Activated CD8-positive, alpha-beta T cell treated with anti-CD3 and anti-CD28 coated beads, Interleukin-2, amount 10 ng/mL, durations not matched to agents 7 days and 5 days (primary cell): ENCODE measurements around the gene SRBD1. TPM values are rescaled to one million over a fixed set of nuclear protein-coding genes. Genes with fewer than 3 reads are reported as not detected.
A peak's percentile ranks its signal among the peaks of the same experiment; 100 is the strongest.

ENCODE experiments used
- ATAC-seq: fragments of 150-1000 bp; cut with Tn5 transposase; one replicate; pipeline ENCODE4 v1.10.0; 2021; ENCODE audit warnings: moderate library complexity
- CTCF ChIA-PET: fragments of 350-600 bp; sonication (Branson Sonifier 250); formaldehyde crosslinking; loops from one replicate; lab custom pipeline; 2021; ENCODE audit warnings: antibody characterized with exemption; lab: Charles Lee
- POLR2A ChIA-PET: fragments of 350-600 bp; sonication (Branson Sonifier 250); formaldehyde crosslinking; loops from one replicate; lab custom pipeline; 2021; ENCODE audit warnings: antibody characterized with exemption; lab: Charles Lee
- DNase-seq: peaks from one replicate; pipeline ENCODE4 v3.0.0-alpha.2; 2020
- H3K27ac Mint-ChIP-seq: one replicate; pipeline ENCODE4 v1.8.0; 2021; ENCODE audit warnings: mild to moderate bottlenecking, mixed read lengths
- H3K27me3 Mint-ChIP-seq: one replicate; pipeline ENCODE4 v1.8.0; 2021; ENCODE audit warnings: low read depth, mixed read lengths
- H3K36me3 Mint-ChIP-seq: one replicate; pipeline ENCODE4 v1.8.0; 2021; ENCODE audit warnings: low read depth, mixed read lengths
- H3K4me1 Mint-ChIP-seq: one replicate; pipeline ENCODE4 v1.8.0; 2021; ENCODE audit warnings: low read depth, mixed read lengths
- H3K4me3 Mint-ChIP-seq: one replicate; pipeline ENCODE4 v1.8.0; 2021; ENCODE audit warnings: mild to moderate bottlenecking, mixed read lengths
- H3K9me3 Mint-ChIP-seq: one replicate; pipeline ENCODE4 v1.8.0; 2022; ENCODE audit warnings: mixed read lengths; ENCODE audit not compliant: insufficient read depth
- total RNA-seq, 2 experiments: library from RNA; stranded (reverse); gene quantifications; one replicate each; pipeline ENCODE4 v1.2.3, GENCODE V29; 2021

Gene SRBD1
- total RNA-seq, 2 experiments from 2014 or later: 19.2 to 22.7 TPM

- CTCF ChIA-PET: interaction anchor here (1.3 to 2.5 kb wide), 5 partner anchors 9 to 193 kb away, joined by 3 to 12 read pairs (median 8); partner anchors contain the start of gene SRBD1
- Mint-ChIP-seq H3K27ac (no peak overlapping the region), H3K4me1 (peaks cover 19% of the 10 kb centered on the region), H3K9me3 (no peaks in the 10 kb centered on the region), H3K27me3 (no peaks in the 10 kb centered on the region), H3K36me3 (peaks cover 18% of the 10 kb centered on the region), H3K4me3 (no peak overlapping the region)
- DNase-seq (no peak), ATAC-seq (no peak)
- POLR2A ChIA-PET: no interaction called here
These were observed 24.5 kb downstream of the SRBD1 start for GRCh38 chr2:45586600-45586999.

- ChIA-PET CTCF (interaction anchor here (0.8 to 2.9 kb wide), 18 partner anchors 9 to 603 kb away, joined by 3 to 17 read pairs (median 4); partner anchors contain the start of gene SRBD1), POLR2A (interaction anchor here (0.8 kb wide), 1 partner anchor 9 kb away, joined by 3 read pairs; no protein-coding TSS in a partner anchor)
- Mint-ChIP-seq H3K9me3 (no peaks in the 10 kb centered on the region), H3K27me3 (no peaks in the 10 kb centered on the region), H3K36me3 (peaks cover 11% of the 10 kb centered on the region), H3K27ac (no peak overlapping the region), H3K4me1 (peaks cover 19% of the 10 kb centered on the region), H3K4me3 (no peak overlapping the region)
- peak; percentile 62 for ATAC-seq
- peak; percentile 47 for DNase-seq
These were observed 25.7 kb downstream of the SRBD1 start for GRCh38 chr2:45585267-45585861.

- Mint-ChIP-seq H3K27me3 (no peaks in the 10 kb centered on the region), H3K36me3 (peaks cover 3% of the 10 kb centered on the region), H3K4me1 (peaks cover 17% of the 10 kb centered on the region), H3K9me3 (no peaks in the 10 kb centered on the region), H3K4me3 (no peak overlapping the region), H3K27ac (no peak overlapping the region)
- ATAC-seq (no peak), DNase-seq (no peak)
- ChIA-PET POLR2A (interaction anchor here (0.7 kb wide), 1 partner anchor 474 kb away, joined by 3 read pairs; no protein-coding TSS in a partner anchor), CTCF (interaction anchor here (0.6 to 2.9 kb wide), 9 partner anchors 14 to 629 kb away, joined by 3 to 17 read pairs (median 5); no protein-coding TSS in a partner anchor)
These were observed 27.1 kb downstream of the SRBD1 start for GRCh38 chr2:45583977-45584376.

GRCh38 chr2:45582522-45582921, 28.5 kb downstream of the SRBD1 start:
- Mint-ChIP-seq H3K4me1 (peaks cover 5% of the 10 kb centered on the region), H3K9me3 (no peaks in the 10 kb centered on the region), H3K36me3 (peaks cover 3% of the 10 kb centered on the region), H3K4me3 (no peak overlapping the region), H3K27ac (no peak overlapping the region), H3K27me3 (no peaks in the 10 kb centered on the region)
- ChIA-PET CTCF (interaction anchor here (1.0 to 1.5 kb wide), 2 partner anchors 60 to 601 kb away, joined by 3 to 4 read pairs; no protein-coding TSS in a partner anchor), POLR2A (no interaction called here)
- DNase-seq (no peak), ATAC-seq (no peak)

- H3K4me1 Mint-ChIP-seq: peaks cover 4% of the 10 kb centered on the region
- ATAC-seq (peak; percentile 84), DNase-seq (peak; percentile 32)
- H3K9me3 Mint-ChIP-seq: no peaks in the 10 kb centered on the region
- ChIA-PET POLR2A (no interaction called here), CTCF (interaction anchor here (0.6 to 3.1 kb wide), 12 partner anchors 11 to 622 kb away, joined by 3 to 14 read pairs (median 4); no protein-coding TSS in a partner anchor)
- no peak overlapping the region for H3K4me3 Mint-ChIP-seq
- no peaks in the 10 kb centered on the region for H3K27me3 Mint-ChIP-seq
- no peak overlapping the region for H3K27ac Mint-ChIP-seq
- H3K36me3 Mint-ChIP-seq: peaks cover 10% of the 10 kb centered on the region
These were observed 32.8 kb downstream of the SRBD1 start for GRCh38 chr2:45578056-45578843.

- no peaks in the 10 kb centered on the region for H3K27me3 Mint-ChIP-seq
- CTCF ChIA-PET: interaction anchor here (0.6 to 3.1 kb wide), 8 partner anchors 8 to 596 kb away, joined by 3 to 14 read pairs (median 6); no protein-coding TSS in a partner anchor
- no peak overlapping the region for H3K27ac Mint-ChIP-seq
- ATAC-seq (no peak), DNase-seq (no peak)
- peaks cover 4% of the 10 kb centered on the region for H3K4me1 Mint-ChIP-seq
- POLR2A ChIA-PET: no interaction called here
- no peak overlapping the region for H3K4me3 Mint-ChIP-seq
- H3K9me3 Mint-ChIP-seq: peaks cover 2% of the 10 kb centered on the region
- H3K36me3 Mint-ChIP-seq: peaks cover 14% of the 10 kb centered on the region
These were observed 33.6 kb downstream of the SRBD1 start for GRCh38 chr2:45577441-45577840.

- ATAC-seq (no peak), DNase-seq (no peak)
- peaks cover 23% of the 10 kb centered on the region for H3K36me3 Mint-ChIP-seq
- no peak overlapping the region for H3K27ac Mint-ChIP-seq
- H3K9me3 Mint-ChIP-seq: peaks cover 6% of the 10 kb centered on the region
- POLR2A ChIA-PET: no interaction called here
- CTCF ChIA-PET: interaction anchor here (1.0 to 3.1 kb wide), 3 partner anchors 9 to 595 kb away, joined by 4 to 14 read pairs (median 11); no protein-coding TSS in a partner anchor
- H3K4me1 Mint-ChIP-seq: peaks cover 4% of the 10 kb centered on the region
- H3K4me3 Mint-ChIP-seq: no peak overlapping the region
- H3K27me3 Mint-ChIP-seq: no peaks in the 10 kb centered on the region
These were observed 35.2 kb downstream of the SRBD1 start for GRCh38 chr2:45575881-45576280.

GRCh38 chr2:45572979-45573378, 38.1 kb downstream of the SRBD1 start:
- peaks cover 10% of the 10 kb centered on the region for H3K4me1 Mint-ChIP-seq
- H3K4me3 Mint-ChIP-seq: no peak overlapping the region
- no peak for DNase-seq
- ChIA-PET POLR2A (no interaction called here), CTCF (interaction anchor here (2.3 kb wide), 1 partner anchor 12 kb away, joined by 8 read pairs; no protein-coding TSS in a partner anchor)
- H3K9me3 Mint-ChIP-seq: peaks cover 9% of the 10 kb centered on the region
- H3K27me3 Mint-ChIP-seq: no peaks in the 10 kb centered on the region
- no peak for ATAC-seq
- H3K27ac Mint-ChIP-seq: no peak overlapping the region
- H3K36me3 Mint-ChIP-seq: peaks cover 42% of the 10 kb centered on the region

- POLR2A ChIA-PET: no interaction called here
- CTCF ChIA-PET: no interaction called here
- DNase-seq: no peak
- ATAC-seq: no peak
- Mint-ChIP-seq H3K27me3 (no peaks in the 10 kb centered on the region), H3K4me3 (no peak overlapping the region), H3K27ac (no peak overlapping the region), H3K4me1 (peaks cover 16% of the 10 kb centered on the region), H3K9me3 (peaks cover 10% of the 10 kb centered on the region), H3K36me3 (peaks cover 42% of the 10 kb centered on the region)
These were observed 39.1 kb downstream of the SRBD1 start for GRCh38 chr2:45571940-45572339.

- no peak overlapping the region for H3K27ac Mint-ChIP-seq
- H3K27me3 Mint-ChIP-seq: no peaks in the 10 kb centered on the region
- peaks cover 10% of the 10 kb centered on the region for H3K9me3 Mint-ChIP-seq
- peaks cover 48% of the 10 kb centered on the region for H3K36me3 Mint-ChIP-seq
- POLR2A ChIA-PET: no interaction called here
- H3K4me1 Mint-ChIP-seq: peaks cover 19% of the 10 kb centered on the region
- no peak overlapping the region for H3K4me3 Mint-ChIP-seq
- ATAC-seq: no peak
- DNase-seq: no peak
- CTCF ChIA-PET: interaction anchor here (2.5 kb wide), 1 partner anchor 14 kb away, joined by 11 read pairs; no protein-coding TSS in a partner anchor
These were observed 40.3 kb downstream of the SRBD1 start for GRCh38 chr2:45570671-45571334.

GRCh38 chr2:45568935-45569334, 42.1 kb downstream of the SRBD1 start:
- ChIA-PET POLR2A (interaction anchor here (1.0 kb wide), 1 partner anchor 14 kb away, joined by 3 read pairs; no protein-coding TSS in a partner anchor), CTCF (interaction anchor here (2.0 to 2.1 kb wide), 2 partner anchors 9 to 16 kb away, joined by 8 to 17 read pairs; no protein-coding TSS in a partner anchor)
- no peaks in the 10 kb centered on the region for H3K27me3 Mint-ChIP-seq
- H3K4me3 Mint-ChIP-seq: no peak overlapping the region
- ATAC-seq (no peak), DNase-seq (no peak)
- peaks cover 21% of the 10 kb centered on the region for H3K4me1 Mint-ChIP-seq
- peaks cover 10% of the 10 kb centered on the region for H3K9me3 Mint-ChIP-seq
- peaks cover 49% of the 10 kb centered on the region for H3K36me3 Mint-ChIP-seq
- no peak overlapping the region for H3K27ac Mint-ChIP-seq
